GM18519 (cell line): Measurements from ENCODE around the gene GALK2.
A peak's percentile ranks its signal among the peaks of the same experiment; 100 is the strongest.

Experiments
- ATAC-seq: cut with Tn5 transposase; IDR thresholded peaks from one replicate; pipeline ENCODE4 v1.9.1; 2021; ENCODE audit warnings: mild to moderate bottlenecking, moderate library complexity; ENCODE audit not compliant: unreplicated experiment, low FRiP score

GALK2 gene

GRCh38 chr15:49169880-49170597 is at the start of gene GALK2:
Gene GALK2, plus strand, starts transcription at chr15:49170247. Its CDS starts 76 bp downstream, at chr15:49170323.
- ATAC-seq: peak; percentile 94

- ATAC-seq: no peak
These were observed 49.2 kb upstream of the GALK2 start for GRCh38 chr15:49120832-49121231.

GRCh38 chr15:49121901-49122300 is 48.1 kb upstream of the GALK2 start:
- no peak for ATAC-seq

- ATAC-seq: no peak
These were observed 47.4 kb upstream of the GALK2 start for GRCh38 chr15:49122541-49123062.

GRCh38 chr15:49124371-49124770 is 45.7 kb upstream of the GALK2 start:
- ATAC-seq: no peak

- ATAC-seq: no peak
These were observed 38.6 kb upstream of the GALK2 start for GRCh38 chr15:49131403-49131802.

GRCh38 chr15:49134683-49135341 is 35.2 kb upstream of the GALK2 start:
- no peak for ATAC-seq

GRCh38 chr15:49135342-49135857 is 34.6 kb upstream of the GALK2 start:
- no peak for ATAC-seq

GRCh38 chr15:49135911-49136310 is 34.1 kb upstream of the GALK2 start:
- ATAC-seq: no peak

- no peak for ATAC-seq
These were observed 32.2 kb upstream of the GALK2 start for GRCh38 chr15:49137861-49138260.

- no peak for ATAC-seq
These were observed 24.1 kb upstream of the GALK2 start for GRCh38 chr15:49145651-49146609.

- no peak for ATAC-seq
These were observed 21.7 kb upstream of the GALK2 start for GRCh38 chr15:49148298-49148697.

- no peak for ATAC-seq
These were observed 21.3 kb upstream of the GALK2 start for GRCh38 chr15:49148727-49149126.

GRCh38 chr15:49151831-49152230 is 18.2 kb upstream of the GALK2 start:
- no peak for ATAC-seq

- ATAC-seq: no peak
These were observed 17.3 kb upstream of the GALK2 start for GRCh38 chr15:49152552-49153312.

GRCh38 chr15:49154359-49154758 is 15.7 kb upstream of the GALK2 start:
- ATAC-seq: no peak

GRCh38 chr15:49154799-49155109 is 15.3 kb upstream of the GALK2 start:
- no peak for ATAC-seq

- peak; percentile 85 for ATAC-seq
These were observed 14.8 kb upstream of the GALK2 start, which contains the start of gene COPS2 for GRCh38 chr15:49155110-49155833. Gene COPS2, minus strand, starts transcription at chr15:49155599. Its CDS starts 21 bp downstream, at chr15:49155578.
